Upper lobe of left lung (tissue), 4 donors: ENCODE measurements around the gene C13orf46.

Source experiments
- POLR2AphosphoS5 ChIP-seq, 2 donors: sonication (generic); formaldehyde crosslinking; IDR thresholded peaks; one replicate each; pipeline ENCODE4 v1.5.1; 2017; ENCODE audit warnings: antibody characterized with exemption in 2 of 2
- TF ChIP-seq, protein P1 (sequence below), 6 experiments: fragments of 450-650 bp in 4 of 6; fragments of 200-600 bp in 2 of 6; sonication (generic) in 2 of 6; IDR thresholded peaks; one replicate each; pipeline ENCODE4 v1.5.1; 2016 to 2019; ENCODE audit warnings: antibody characterized with exemption in 6 of 6

DNA sequence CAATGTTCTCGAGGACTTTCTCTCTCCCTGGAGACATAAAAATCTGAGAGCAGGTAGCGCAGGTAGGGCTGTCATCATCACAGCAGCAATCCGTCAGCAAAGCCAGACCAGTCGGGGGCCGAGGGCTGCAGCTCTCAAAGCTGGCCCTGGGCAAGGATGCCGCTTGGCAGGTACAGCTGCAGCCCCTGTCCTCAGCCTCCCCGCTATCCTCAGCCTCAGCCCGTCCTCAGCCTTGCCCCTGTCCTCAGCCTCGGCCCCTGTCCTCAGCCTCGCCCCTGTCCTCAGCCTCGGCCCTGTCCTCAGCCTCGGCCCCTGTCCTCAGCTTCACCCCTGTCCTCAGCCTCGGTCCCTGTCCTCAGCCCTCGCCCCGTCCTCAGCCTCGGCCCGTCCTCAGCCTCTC is 10.9 kb downstream of the C13orf46 start:
- TF ChIP-seq, protein P1, sequence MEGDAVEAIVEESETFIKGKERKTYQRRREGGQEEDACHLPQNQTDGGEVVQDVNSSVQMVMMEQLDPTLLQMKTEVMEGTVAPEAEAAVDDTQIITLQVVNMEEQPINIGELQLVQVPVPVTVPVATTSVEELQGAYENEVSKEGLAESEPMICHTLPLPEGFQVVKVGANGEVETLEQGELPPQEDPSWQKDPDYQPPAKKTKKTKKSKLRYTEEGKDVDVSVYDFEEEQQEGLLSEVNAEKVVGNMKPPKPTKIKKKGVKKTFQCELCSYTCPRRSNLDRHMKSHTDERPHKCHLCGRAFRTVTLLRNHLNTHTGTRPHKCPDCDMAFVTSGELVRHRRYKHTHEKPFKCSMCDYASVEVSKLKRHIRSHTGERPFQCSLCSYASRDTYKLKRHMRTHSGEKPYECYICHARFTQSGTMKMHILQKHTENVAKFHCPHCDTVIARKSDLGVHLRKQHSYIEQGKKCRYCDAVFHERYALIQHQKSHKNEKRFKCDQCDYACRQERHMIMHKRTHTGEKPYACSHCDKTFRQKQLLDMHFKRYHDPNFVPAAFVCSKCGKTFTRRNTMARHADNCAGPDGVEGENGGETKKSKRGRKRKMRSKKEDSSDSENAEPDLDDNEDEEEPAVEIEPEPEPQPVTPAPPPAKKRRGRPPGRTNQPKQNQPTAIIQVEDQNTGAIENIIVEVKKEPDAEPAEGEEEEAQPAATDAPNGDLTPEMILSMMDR (IDR thresholded peaks at IDR 0.05) = no peak
- no peak for TF ChIP-seq POLR2AphosphoS5 (IDR thresholded peaks at IDR 0.05)
